Spleen (tissue), 13 donors: ENCODE data around the gene COL23A1. TPM values are rescaled to one million over a fixed set of nuclear protein-coding genes. Genes with fewer than 3 reads are reported as not detected.
A peak's percentile ranks its signal among the peaks of the same experiment; 100 is the strongest.

ENCODE experiments used
- DNase-seq: peaks from one replicate; pipeline ENCODE4 v3.0.0-alpha.2; 2020
- H3K27ac ChIP-seq, 8 donors: fragments of 200-600 bp; sonication (generic) in 7 of 8; 1 replicate in 4 of 8; 2 replicates in 4 of 8; pipeline versions ENCODE4 v1.5.0 to v1.8.0; 2016 to 2021; ENCODE audit warnings: inconsistent platforms in 4 of 8, mild to moderate bottlenecking in 4 of 8, moderate library complexity in 1 of 8
- H3K27me3 ChIP-seq, 7 donors: fragments of 200-600 bp; sonication (generic) in 6 of 7; replicated peaks in 1 of 7; 1 replicate in 4 of 7; 2 replicates in 3 of 7; pipeline versions ENCODE4 v1.5.0 to v1.8.0; 2016 to 2021; ENCODE audit warnings: inconsistent platforms in 3 of 7, mild to moderate bottlenecking in 1 of 7
- H3K36me3 ChIP-seq, 6 donors: fragments of 200-600 bp; sonication (generic) in 5 of 6; 1 replicate in 4 of 6; 2 replicates in 2 of 6; pipeline versions ENCODE4 v1.5.0 to v1.8.0; 2016 to 2021; ENCODE audit warnings: inconsistent platforms in 2 of 6
- H3K4me1 ChIP-seq, 6 donors: fragments of 200-600 bp; sonication (generic) in 5 of 6; 1 replicate in 3 of 6; 2 replicates in 3 of 6; pipeline versions ENCODE4 v1.5.0 to v1.8.0; 2016 to 2021; ENCODE audit warnings: inconsistent platforms in 3 of 6
- H3K4me3 ChIP-seq, 8 donors: fragments of 200-600 bp; sonication (generic) in 7 of 8; 1 replicate in 4 of 8; 2 replicates in 4 of 8; pipeline versions ENCODE4 v1.5.0 to v1.8.0; 2016 to 2021; ENCODE audit warnings: inconsistent platforms in 4 of 8, mild to moderate bottlenecking in 4 of 8, moderate library complexity in 2 of 8
- H3K9me3 ChIP-seq, 8 donors: fragments of 200-600 bp; sonication (generic) in 7 of 8; 1 replicate in 4 of 8; 2 replicates in 4 of 8; pipeline versions ENCODE4 v1.5.0 to v1.8.0; 2016 to 2021; ENCODE audit warnings: inconsistent platforms in 4 of 8
- POLR2A ChIP-seq, 3 donors: fragments of 450-650 bp; IDR thresholded peaks; one replicate each; pipeline ENCODE4 v1.5.1; 2017; ENCODE audit warnings: antibody characterized with exemption in 3 of 3, mild to moderate bottlenecking in 1 of 3
- POLR2AphosphoS5 ChIP-seq, 3 donors: sonication (generic); formaldehyde crosslinking; IDR thresholded peaks; one replicate each; pipeline ENCODE4 v1.5.1; 2017; ENCODE audit warnings: antibody characterized with exemption in 3 of 3
- WGBS, 5 donors: extraction: QIAGEN DNeasy Blood & Tissue Kit in 3 of 5; methylation state at CpG; one replicate each; pipeline versions ENCODE4 v1.1.5 to v1.1.7; 2013 to 2018; 5-methylcytosine and 5-hydroxymethylcytosine counted together
- intact Hi-C: fragments of 100-400 bp; cut with DNase I; formaldehyde crosslinking; loops from one replicate; pipeline ENCODE4 v1.15.0; 2023; ENCODE audit warnings: low total_unique reads
- long read RNA-seq, 2 donors: transcript quantifications; one replicate each; lab custom pipeline, GENCODE V29; 2026
- polyA plus RNA-seq, 3 donors: library from polyadenylated mRNA; stranded (reverse); fragments of 200-250 nt; gene quantifications; one replicate each; pipeline ENCODE4 v1.2.1, GENCODE V29; 2013
- total RNA-seq, 7 donors: library from RNA; depleted of rRNA in 3 of 7; stranded (reverse); fragments of >200 nt in 3 of 7; fragmentation: NEBNext Ultra II Directional in 4 of 7; extraction: Animal tissue kit (Norgen Biotek cat#: 25700) in 4 of 7; gene quantifications; one replicate each; pipeline versions ENCODE4 v1.1.0 to v1.2.1, GENCODE V29; 2016 to 2021
- TF ChIP-seq, protein P1 (sequence below), 11 experiments: fragments of 200-600 bp in 7 of 11; fragments of 450-650 bp in 4 of 11; sonication (generic) in 4 of 11; IDR thresholded peaks in 8 of 11; conservative IDR thresholded peaks in 3 of 11; 1 replicate in 7 of 11; 2 replicates in 4 of 11; pipeline versions ENCODE4 v1.4.0 to v1.8.0; 2016 to 2021; ENCODE audit warnings: antibody characterized with exemption in 11 of 11, inconsistent platforms in 4 of 11, mild to moderate bottlenecking in 1 of 11
- donor health status: healthy with polysubstance abuse.
- donor health status: DM: no; HTN: no; CAD: no; lungs with moderate emphysema.
- donor health status: DM: no; HTN: no; CAD: no.
- donor health status: Bipolar disorder and iron deficiency.
- donor health status: healthy.
- donor health status: DM: no; HTN: no; CAD: no.
- donor health status: DM: yes; HTN: yes; CAD: no.

The COL23A1 gene
- total RNA-seq = 1 to 10 TPM in 5 of 7 donors, under 1 TPM in 2; 0.63 to 3.8 (median 1.2) TPM
- polyA plus RNA-seq = 1 to 10 TPM; 1.7 to 3.1 (median 2.2) TPM
- long read RNA-seq, donor 1 = 0 reads
- long read RNA-seq, donor 2 = 0 reads

DNA sequence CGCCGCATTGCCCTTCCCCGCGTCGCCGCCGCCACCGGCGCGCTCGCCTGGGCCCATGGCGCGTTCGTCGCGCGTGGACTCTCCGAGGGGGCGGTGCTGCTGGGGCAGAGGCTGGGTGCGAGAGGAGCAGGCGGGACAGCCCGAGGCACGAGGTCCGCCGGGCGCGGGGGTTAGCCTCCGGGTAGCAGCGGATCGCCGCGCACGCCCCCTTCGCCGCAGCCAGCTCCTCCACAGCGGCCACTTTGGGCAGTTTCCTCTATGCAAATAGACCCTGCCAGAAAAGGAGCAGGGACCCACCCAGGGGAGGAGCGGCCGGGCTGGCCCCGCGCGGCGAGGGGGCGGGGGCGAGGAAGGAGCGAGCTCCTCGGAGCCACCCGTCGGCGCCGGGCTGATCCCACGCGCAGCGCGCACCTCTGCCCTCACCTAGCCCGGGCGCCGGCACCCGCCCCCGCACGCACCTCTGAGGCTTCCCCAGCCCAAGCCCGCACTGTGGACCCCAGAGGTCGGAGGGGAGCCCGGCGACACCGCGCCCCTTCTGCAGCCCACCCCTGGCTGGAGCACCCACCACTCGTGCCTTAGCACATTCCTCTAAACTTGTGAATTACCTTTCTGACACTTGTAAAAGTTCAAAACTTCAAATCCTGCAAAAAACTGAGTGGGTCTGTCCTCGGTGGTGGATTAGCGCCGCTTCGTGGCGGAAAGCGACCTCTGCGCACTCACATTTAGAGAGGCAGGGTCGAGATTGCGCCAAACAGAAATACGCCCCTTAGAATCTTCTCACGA, at the start of gene COL23A1:
TSS of gene COL23A1 (minus strand) at position 253 of the 783 bp plus-strand sequence.
- peak; percentile 90 for DNase-seq

DNA sequence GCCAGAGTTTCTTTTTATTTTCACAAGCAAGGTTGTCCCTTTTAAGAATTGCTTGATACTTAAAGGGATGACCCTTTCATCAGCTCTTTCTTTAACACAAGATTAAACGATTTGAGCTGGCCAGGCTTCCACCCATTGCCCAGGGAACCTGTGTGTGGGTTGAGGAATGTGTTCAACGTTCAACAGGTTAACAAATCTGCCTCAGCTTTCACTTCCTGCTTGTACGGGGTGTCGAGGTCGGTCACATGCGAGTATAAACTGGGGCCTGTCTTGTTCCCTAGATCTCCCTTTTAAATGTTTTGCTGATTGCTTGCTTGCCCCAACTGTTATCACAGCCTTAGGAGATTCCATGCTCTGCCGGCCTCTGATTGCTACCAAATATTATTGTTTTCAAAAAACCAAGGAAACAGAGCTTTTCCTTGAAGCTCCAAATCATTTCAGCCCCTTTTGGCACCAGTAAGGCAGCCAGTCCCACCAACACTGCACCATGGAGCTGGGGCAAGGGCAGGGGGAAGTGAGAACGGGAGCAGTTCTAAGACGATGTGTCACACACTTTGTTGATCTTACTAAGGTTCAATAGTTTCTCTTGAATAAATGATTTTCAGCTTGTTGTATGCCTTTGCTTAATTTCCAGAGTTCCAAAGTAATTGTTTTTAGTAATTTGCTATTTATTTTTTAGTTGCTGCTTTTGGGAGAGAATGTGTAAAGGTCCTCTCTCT, 47.3 kb upstream of the COL23A1 start:
- no peaks in the 10 kb centered on the region for H3K36me3 ChIP-seq
- WGBS, 5 donors = 38 to 58% (median 52%) methylated on average over 9 of the region's 9 CpGs
- no peak overlapping the region for H3K4me3 ChIP-seq
- intact Hi-C loops = no loop called here
- H3K27me3 ChIP-seq = no peaks in the 10 kb centered on the region
- H3K9me3 ChIP-seq = peaks cover 0 to 12% (median under 1%) of the 10 kb centered on the region in 8 donors
- no peak for TF ChIP-seq POLR2A (IDR thresholded peaks at IDR 0.05)
- TF ChIP-seq, protein P1, sequence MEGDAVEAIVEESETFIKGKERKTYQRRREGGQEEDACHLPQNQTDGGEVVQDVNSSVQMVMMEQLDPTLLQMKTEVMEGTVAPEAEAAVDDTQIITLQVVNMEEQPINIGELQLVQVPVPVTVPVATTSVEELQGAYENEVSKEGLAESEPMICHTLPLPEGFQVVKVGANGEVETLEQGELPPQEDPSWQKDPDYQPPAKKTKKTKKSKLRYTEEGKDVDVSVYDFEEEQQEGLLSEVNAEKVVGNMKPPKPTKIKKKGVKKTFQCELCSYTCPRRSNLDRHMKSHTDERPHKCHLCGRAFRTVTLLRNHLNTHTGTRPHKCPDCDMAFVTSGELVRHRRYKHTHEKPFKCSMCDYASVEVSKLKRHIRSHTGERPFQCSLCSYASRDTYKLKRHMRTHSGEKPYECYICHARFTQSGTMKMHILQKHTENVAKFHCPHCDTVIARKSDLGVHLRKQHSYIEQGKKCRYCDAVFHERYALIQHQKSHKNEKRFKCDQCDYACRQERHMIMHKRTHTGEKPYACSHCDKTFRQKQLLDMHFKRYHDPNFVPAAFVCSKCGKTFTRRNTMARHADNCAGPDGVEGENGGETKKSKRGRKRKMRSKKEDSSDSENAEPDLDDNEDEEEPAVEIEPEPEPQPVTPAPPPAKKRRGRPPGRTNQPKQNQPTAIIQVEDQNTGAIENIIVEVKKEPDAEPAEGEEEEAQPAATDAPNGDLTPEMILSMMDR (IDR thresholded peaks at IDR 0.05 in 8 of 11, conservative IDR thresholded peaks at IDR 0.05 in 3 of 11) = no peak
- no peak for TF ChIP-seq POLR2AphosphoS5 (IDR thresholded peaks at IDR 0.05)
- peaks cover 0 to 7% (median 0%) of the 10 kb centered on the region in 6 donors for H3K4me1 ChIP-seq
- H3K27ac ChIP-seq = peak overlapping the region in 2 of 8 donors; percentile 17 to 21
- no peak for DNase-seq

More for the DNA sequence above, at the start of gene COL23A1:
- H3K27me3 ChIP-seq = peaks cover 0 to 58% (median 29%) of the 10 kb centered on the region in 7 donors
- peak within 1 kb of the TSS; percentile 38 to 77 (median 54) for H3K4me3 ChIP-seq
- TF ChIP-seq POLR2A (IDR thresholded peaks at IDR 0.05) (no peak), POLR2AphosphoS5 (IDR thresholded peaks at IDR 0.05) (peak in 2 of 3 donors; percentile 49 to 58)
- TF ChIP-seq, protein P1 (IDR thresholded peaks at IDR 0.05 in 8 of 11, conservative IDR thresholded peaks at IDR 0.05 in 3 of 11) = peak in 10 of 11 experiments; percentile 24 to 63 (median 49)
- intact Hi-C loops = no loop called here
- H3K9me3 ChIP-seq = peaks cover under 1 to 15% (median 15%) of the 10 kb centered on the region in 8 donors
- H3K36me3 ChIP-seq = peaks cover 0 to 11% (median 0%) of the 10 kb centered on the region in 6 donors
- peaks cover 0 to 33% (median 20%) of the 10 kb centered on the region in 6 donors for H3K4me1 ChIP-seq
- 1 to 4% (median 2%) methylated on average over 25 to 78 of the region's 78 CpGs for WGBS, 5 donors
- H3K27ac ChIP-seq = peak within 1 kb of the TSS in 1 of 8 donors; percentile 21

DNA sequence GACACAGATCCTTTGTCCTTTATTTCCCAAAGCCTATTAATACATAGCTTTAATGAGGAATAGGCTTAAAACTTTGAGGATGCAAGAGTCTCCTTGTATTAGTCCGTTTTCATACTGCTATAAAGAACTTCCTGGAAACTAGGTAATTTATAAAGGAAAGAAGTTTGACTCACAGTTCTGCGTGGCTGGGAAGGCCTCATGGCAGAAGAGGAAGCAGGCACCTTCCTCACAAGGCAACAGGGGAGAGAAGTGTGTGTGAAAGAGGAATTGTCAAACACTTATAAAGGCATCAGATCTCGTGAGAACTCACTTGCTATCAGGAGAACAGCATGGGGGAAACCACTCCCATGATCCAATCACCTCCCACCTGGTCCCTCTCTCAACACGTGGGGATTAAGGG, 42.1 kb upstream of the COL23A1 start:
- 32 to 46% (median 38%) methylated on average over 4 of the region's 4 CpGs for WGBS, 5 donors
- TF ChIP-seq POLR2A (IDR thresholded peaks at IDR 0.05) (no peak), POLR2AphosphoS5 (IDR thresholded peaks at IDR 0.05) (no peak)
- TF ChIP-seq, protein P1 (IDR thresholded peaks at IDR 0.05 in 8 of 11, conservative IDR thresholded peaks at IDR 0.05 in 3 of 11) = no peak
- Histone ChIP-seq H3K4me1 (peaks cover 0 to 11% (median 4%) of the 10 kb centered on the region in 6 donors), H3K36me3 (no peaks in the 10 kb centered on the region), H3K27me3 (no peaks in the 10 kb centered on the region), H3K4me3 (no peak overlapping the region), H3K9me3 (peaks cover 0 to 8% (median 0%) of the 10 kb centered on the region in 8 donors), H3K27ac (no peak overlapping the region)
- no peak for DNase-seq
- intact Hi-C loops = no loop called here
